ENCODE measurements around the gene GGCT. TPM values are rescaled to one million over a fixed set of nuclear protein-coding genes. Genes with fewer than 3 reads are reported as not detected.
"Not testable (repeated sequence)": the region's sequence is repeated elsewhere in the genome, so short reads cannot be mapped to it uniquely, and the experiment has no call there.

Gene GGCT
- total RNA-seq, 3 donors from 2014 or later (not counting 1 experiment from before 2014, with no cell fraction given) = 8.7 to 10.8 (median 9.2) TPM

GRCh38 chr7:30485667-30486066, 19.0 kb downstream of the GGCT start:
- DNase-seq (no peak), ATAC-seq (no peak)
- H3K9me3 ChIP-seq (ENCODE audit: control insufficient read depth, insufficient read depth, low read length) = peaks cover 2% of the 10 kb centered on the region
- Mint-ChIP-seq H3K36me3 (no peaks in the 10 kb centered on the region), H3K27me3 (ENCODE audit: low read depth in 2 of 2) (peaks cover 0 to 3% of the 10 kb centered on the region in 2 donors), H3K4me3 (no peak overlapping the region), H3K27ac (no peak overlapping the region), H3K4me1 (no peaks in the 10 kb centered on the region), H3K9me3 (no peaks in the 10 kb centered on the region)
- no peaks in the 10 kb centered on the region for H3K4me1 ChIP-seq (ENCODE audit: control insufficient read depth, insufficient read depth, low read length)
- H3K4me3 ChIP-seq (ENCODE audit: low read length) = no peak overlapping the region
- H3K27ac ChIP-seq (ENCODE audit: low read length) = no peak overlapping the region
- no peaks in the 10 kb centered on the region for H3K27me3 ChIP-seq (ENCODE audit: control insufficient read depth, insufficient read depth, low read length)
- WGBS (ENCODE audit: insufficient coverage) = 83% methylated on average over 1 of the region's 1 CpG
- TF ChIP-seq CTCF (IDR thresholded peaks at IDR 0.05) = no peak
- no peaks in the 10 kb centered on the region for H3K36me3 ChIP-seq (ENCODE audit: control insufficient read depth, insufficient read depth, low read length)
- intact Hi-C loops (cut with micrococcal nuclease) = no loop called here

GRCh38 chr7:30481416-30481815, 23.2 kb downstream of the GGCT start:
- H3K27me3 ChIP-seq (ENCODE audit: control insufficient read depth, insufficient read depth, low read length); H3K9me3 Mint-ChIP-seq; ATAC-seq; H3K9me3 ChIP-seq (ENCODE audit: control insufficient read depth, insufficient read depth, low read length); H3K27ac Mint-ChIP-seq; H3K36me3 ChIP-seq (ENCODE audit: control insufficient read depth, insufficient read depth, low read length); H3K4me3 ChIP-seq (ENCODE audit: low read length); intact Hi-C loops (cut with micrococcal nuclease); H3K27me3 Mint-ChIP-seq (ENCODE audit: low read depth in 2 of 2); H3K36me3 Mint-ChIP-seq; H3K4me3 Mint-ChIP-seq; H3K27ac ChIP-seq (ENCODE audit: low read length); DNase-seq: not testable (repeated sequence)
- 96% methylated on average over 8 of the region's 9 CpGs for WGBS (ENCODE audit: insufficient coverage)
- peaks cover 21 to 33% of the 10 kb centered on the region in 2 donors for H3K4me1 Mint-ChIP-seq
- peaks cover 24% of the 10 kb centered on the region for H3K4me1 ChIP-seq (ENCODE audit: control insufficient read depth, insufficient read depth, low read length)

GRCh38 chr7:30479202-30480120, 25.2 kb downstream of the GGCT start:
- peaks cover 36 to 50% of the 10 kb centered on the region in 2 donors for H3K4me1 Mint-ChIP-seq
- H3K27me3 ChIP-seq (ENCODE audit: control insufficient read depth, insufficient read depth, low read length) = no peaks in the 10 kb centered on the region
- no peaks in the 10 kb centered on the region for H3K27me3 Mint-ChIP-seq (ENCODE audit: low read depth in 2 of 2)
- TF ChIP-seq CTCF (IDR thresholded peaks at IDR 0.05) = no peak
- no peaks in the 10 kb centered on the region for H3K9me3 ChIP-seq (ENCODE audit: control insufficient read depth, insufficient read depth, low read length)
- DNase-seq (peak in 1 of 2 donors; percentile 71), ATAC-seq (peak; percentile 65 to 70 (median 68))
- intact Hi-C loops (cut with micrococcal nuclease) = loop anchor here (1.0 kb wide), 1 partner anchor 26 kb away; no protein-coding TSS in a partner anchor
- H3K9me3 Mint-ChIP-seq = no peaks in the 10 kb centered on the region
- no peaks in the 10 kb centered on the region for H3K36me3 ChIP-seq (ENCODE audit: control insufficient read depth, insufficient read depth, low read length)
- H3K4me1 ChIP-seq (ENCODE audit: control insufficient read depth, insufficient read depth, low read length) = peaks cover 26% of the 10 kb centered on the region
- WGBS (ENCODE audit: insufficient coverage) = 95% methylated on average over 12 of the region's 14 CpGs
- no peak overlapping the region for H3K27ac Mint-ChIP-seq
- peak overlapping the region; percentile 84 for H3K27ac ChIP-seq (ENCODE audit: low read length)
- peak overlapping the region; percentile 91 for H3K4me3 ChIP-seq (ENCODE audit: low read length)
- H3K36me3 Mint-ChIP-seq = no peaks in the 10 kb centered on the region
- H3K4me3 Mint-ChIP-seq = peak overlapping the region; percentile 97

Data from natural killer cell (primary cell).